Hepatocyte (in vitro differentiated cells): ENCODE data around the gene SRSF5.

Source experiments
- CTCF ChIP-seq: fragments of 200-600 bp; sonication (generic); IDR thresholded peaks from 2 replicates; pipeline ENCODE4 v1.5.1; 2016; ENCODE audit warnings: antibody characterized with exemption, mild to moderate bottlenecking; ENCODE audit not compliant: poor library complexity
- EZH2 ChIP-seq: fragments of 200-600 bp; sonication (generic); IDR thresholded peaks from 2 replicates; pipeline ENCODE4 v1.6.1; 2016; ENCODE audit warnings: antibody characterized with exemption, mild to moderate bottlenecking, borderline replicate concordance
- EZH2phosphoT487 ChIP-seq: fragments of 200-600 bp; sonication (generic); IDR thresholded peaks from one replicate; pipeline ENCODE4 v1.6.1; 2018; ENCODE audit warnings: antibody characterized with exemption, mild to moderate bottlenecking, low read depth, moderate library complexity; ENCODE audit not compliant: unreplicated experiment, severe bottlenecking

DNA sequence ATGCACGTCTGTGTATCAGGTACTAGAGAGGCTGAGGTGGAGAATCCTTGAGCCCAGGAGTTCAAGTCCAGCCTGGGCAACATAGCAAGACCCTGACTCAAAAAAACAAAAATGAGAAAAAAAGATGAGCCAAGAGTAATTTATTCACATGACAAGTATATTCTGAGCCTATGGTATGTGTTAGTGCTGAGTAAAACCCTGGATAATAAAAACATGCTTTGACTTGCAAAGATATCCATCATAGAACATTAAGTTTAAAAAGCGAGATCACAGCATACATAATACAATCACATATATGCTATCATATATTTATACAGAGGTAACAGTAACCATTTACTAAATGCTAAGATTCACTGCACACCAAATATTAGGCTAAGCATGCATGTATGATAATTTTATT, 54.0 kb downstream of the SRSF5 start:
- no peak for TF ChIP-seq EZH2
- no peak for TF ChIP-seq CTCF
- TF ChIP-seq EZH2phosphoT487 = no peak
